B cell (primary cell): ENCODE measurements around the gene MYLK2.

Experiments used
- CTCF ChIP-seq: fragments of 200-600 bp; IDR thresholded peaks from one replicate; pipeline ENCODE4 v1.8.0; 2022; ENCODE audit warnings: antibody characterized with exemption, mild to moderate bottlenecking
- EZH2 ChIP-seq: IDR thresholded peaks from 2 replicates; pipeline ENCODE4 v1.6.1; 2012; ENCODE audit warnings: borderline replicate concordance, low read depth, mild to moderate bottlenecking, moderate library complexity, low read length; ENCODE audit not compliant: insufficient read depth, poor library complexity, severe bottlenecking

GRCh38 chr20:31859998-31860380 is 40.8 kb downstream of the MYLK2 start:
- TF ChIP-seq CTCF (no peak), EZH2 (no peak)
